MCF 10A (cell line): ENCODE data around the gene TMEM18. TPM values are rescaled to one million over a fixed set of nuclear protein-coding genes. Genes with fewer than 3 reads are reported as not detected.

ENCODE experiments used
- BruUV-seq: library from RNA; stranded (reverse); fragments of 400-500 nt; replicated peaks from 2 replicates; lab custom pipeline; 2021; lab: Mats Ljungman, UMichigan
- CTCF ChIA-PET: fragments of 300-600 bp; sonication (Branson Sonifier 250); formaldehyde crosslinking; extraction: SDS; loops from one replicate; lab custom pipeline; 2021; ENCODE audit warnings: antibody characterized with exemption, inconsistent platforms; lab: Yijun Ruan, JAX
- POLR2A ChIA-PET: fragments of 300-600, 350-650 bp; sonication (Branson Sonifier 250); formaldehyde crosslinking; extraction: SDS; loops from one replicate; lab custom pipeline; 2020; ENCODE audit warnings: antibody characterized with exemption, inconsistent platforms; lab: Yijun Ruan, JAX
- DNase-seq: peaks from one replicate; pipeline ENCODE4 v3.0.0-alpha.2; 2018; ENCODE audit not compliant: unreplicated experiment
- H3K27ac Mint-ChIP-seq: one replicate; pipeline ENCODE4 v1.8.0; 2022; ENCODE audit warnings: mild to moderate bottlenecking, low read depth, mixed read lengths; ENCODE audit not compliant: unreplicated experiment
- H3K27me3 Mint-ChIP-seq: one replicate; pipeline ENCODE4 v1.8.0; 2022; ENCODE audit warnings: mixed read lengths; ENCODE audit not compliant: insufficient read depth, unreplicated experiment
- H3K36me3 Mint-ChIP-seq: one replicate; pipeline ENCODE4 v1.8.0; 2022; ENCODE audit warnings: mild to moderate bottlenecking, moderate library complexity, mixed read lengths; ENCODE audit not compliant: insufficient read depth, unreplicated experiment
- H3K4me1 Mint-ChIP-seq: one replicate; pipeline ENCODE4 v1.8.0; 2022; ENCODE audit warnings: mixed read lengths; ENCODE audit not compliant: insufficient read depth, unreplicated experiment
- H3K4me3 Mint-ChIP-seq: one replicate; pipeline ENCODE4 v1.8.0; 2022; ENCODE audit warnings: mild to moderate bottlenecking, moderate library complexity, mixed read lengths; ENCODE audit not compliant: unreplicated experiment
- H3K9me3 Mint-ChIP-seq: one replicate; pipeline ENCODE4 v1.8.0; 2022; ENCODE audit warnings: mixed read lengths; ENCODE audit not compliant: unreplicated experiment
- intact Hi-C: fragments of 100-400 bp; cut with micrococcal nuclease; formaldehyde crosslinking; loops from 2 replicates; pipeline ENCODE4 v1.14.1; 2022
- total RNA-seq: library from RNA; stranded (reverse); gene quantifications from 2 replicates; pipeline ENCODE4 v1.2.3, GENCODE V29; 2022
- TF ChIP-seq, protein P1 (sequence below): fragments of 200-600 bp; IDR thresholded peaks from one replicate; pipeline ENCODE4 v1.8.0; 2022; ENCODE audit warnings: antibody characterized with exemption, mild to moderate bottlenecking; ENCODE audit not compliant: unreplicated experiment

Gene TMEM18
- total RNA-seq, 1 experiment from 2014 or later, result 25.1 TPM

DNA sequence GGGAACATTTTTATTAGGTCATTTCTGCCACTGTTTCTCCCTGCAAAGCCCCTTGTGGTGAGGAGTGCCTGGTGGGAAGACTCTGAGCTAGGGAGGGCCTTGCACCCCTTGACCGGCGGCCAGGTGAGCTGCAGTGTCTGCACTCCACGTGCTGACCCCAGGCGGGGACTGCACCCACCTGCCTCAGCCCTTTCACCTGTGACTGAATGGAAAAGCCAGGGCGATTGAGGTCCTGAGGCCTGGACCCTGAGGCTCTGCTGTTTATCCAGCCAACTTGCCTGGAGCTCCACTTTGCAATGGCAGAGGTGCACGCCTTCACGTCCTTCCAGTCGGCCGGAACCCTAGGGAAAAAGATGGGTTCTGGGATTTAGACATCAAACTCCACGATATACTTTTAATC lies 53.1 kb downstream of the TMEM18 start:
- TF ChIP-seq, protein P1, sequence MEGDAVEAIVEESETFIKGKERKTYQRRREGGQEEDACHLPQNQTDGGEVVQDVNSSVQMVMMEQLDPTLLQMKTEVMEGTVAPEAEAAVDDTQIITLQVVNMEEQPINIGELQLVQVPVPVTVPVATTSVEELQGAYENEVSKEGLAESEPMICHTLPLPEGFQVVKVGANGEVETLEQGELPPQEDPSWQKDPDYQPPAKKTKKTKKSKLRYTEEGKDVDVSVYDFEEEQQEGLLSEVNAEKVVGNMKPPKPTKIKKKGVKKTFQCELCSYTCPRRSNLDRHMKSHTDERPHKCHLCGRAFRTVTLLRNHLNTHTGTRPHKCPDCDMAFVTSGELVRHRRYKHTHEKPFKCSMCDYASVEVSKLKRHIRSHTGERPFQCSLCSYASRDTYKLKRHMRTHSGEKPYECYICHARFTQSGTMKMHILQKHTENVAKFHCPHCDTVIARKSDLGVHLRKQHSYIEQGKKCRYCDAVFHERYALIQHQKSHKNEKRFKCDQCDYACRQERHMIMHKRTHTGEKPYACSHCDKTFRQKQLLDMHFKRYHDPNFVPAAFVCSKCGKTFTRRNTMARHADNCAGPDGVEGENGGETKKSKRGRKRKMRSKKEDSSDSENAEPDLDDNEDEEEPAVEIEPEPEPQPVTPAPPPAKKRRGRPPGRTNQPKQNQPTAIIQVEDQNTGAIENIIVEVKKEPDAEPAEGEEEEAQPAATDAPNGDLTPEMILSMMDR, result no peak
- POLR2A ChIA-PET, result no interaction called here
- H3K4me3 Mint-ChIP-seq, result no peak overlapping the region
- CTCF ChIA-PET, result no interaction called here
- H3K27ac Mint-ChIP-seq, result no peak overlapping the region
- H3K9me3 Mint-ChIP-seq, result peaks cover 3% of the 10 kb centered on the region
- DNase-seq, result no peak
- H3K4me1 Mint-ChIP-seq, result no peaks in the 10 kb centered on the region
- no TSS peak for BruUV-seq
- H3K27me3 Mint-ChIP-seq, result no peaks in the 10 kb centered on the region
- H3K36me3 Mint-ChIP-seq, result no peaks in the 10 kb centered on the region
- intact Hi-C loops, result no loop called here

DNA sequence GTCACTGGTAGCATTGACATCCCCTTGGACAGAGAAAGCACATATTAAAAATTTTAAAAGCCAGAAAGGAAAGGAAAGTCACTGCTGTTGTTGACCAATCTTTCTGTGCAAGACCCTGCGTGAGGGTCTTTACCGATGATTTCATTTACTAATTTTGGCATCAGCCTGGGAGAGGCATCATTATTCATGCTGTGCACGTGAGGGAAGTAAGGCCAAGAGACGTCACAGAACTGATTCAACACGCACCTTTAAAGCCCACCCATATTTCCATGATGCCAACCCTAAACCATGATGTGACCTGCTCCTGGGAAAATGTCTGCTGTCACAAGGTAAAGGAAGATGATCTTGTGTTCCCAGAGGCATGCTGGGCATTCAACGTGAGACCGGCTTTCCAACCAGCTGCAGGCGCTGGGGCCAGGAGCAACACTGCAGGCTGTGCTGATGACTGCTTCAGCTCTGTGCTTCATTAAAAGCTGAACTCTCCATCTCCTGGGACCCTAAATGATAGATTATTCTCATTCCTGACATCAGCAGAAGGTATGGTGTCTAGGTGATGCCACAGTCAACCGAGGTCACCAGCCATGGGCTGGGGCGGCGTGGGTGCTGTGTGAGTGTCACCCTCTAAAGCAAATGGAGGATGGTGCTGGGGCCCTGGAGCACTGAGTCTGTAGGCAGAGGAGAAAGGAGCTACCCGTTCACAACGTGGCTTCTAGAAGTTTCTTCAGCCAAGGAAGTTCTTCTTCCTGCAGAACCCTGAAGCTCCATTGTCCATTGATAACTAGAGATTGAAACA lies 53.9 kb downstream of the TMEM18 start:
- CTCF ChIA-PET, result interaction anchor here (0.6 kb wide), 1 partner anchor 27 kb away, joined by 3 read pairs; no protein-coding TSS in a partner anchor
- no peaks in the 10 kb centered on the region for H3K27me3 Mint-ChIP-seq

DNA sequence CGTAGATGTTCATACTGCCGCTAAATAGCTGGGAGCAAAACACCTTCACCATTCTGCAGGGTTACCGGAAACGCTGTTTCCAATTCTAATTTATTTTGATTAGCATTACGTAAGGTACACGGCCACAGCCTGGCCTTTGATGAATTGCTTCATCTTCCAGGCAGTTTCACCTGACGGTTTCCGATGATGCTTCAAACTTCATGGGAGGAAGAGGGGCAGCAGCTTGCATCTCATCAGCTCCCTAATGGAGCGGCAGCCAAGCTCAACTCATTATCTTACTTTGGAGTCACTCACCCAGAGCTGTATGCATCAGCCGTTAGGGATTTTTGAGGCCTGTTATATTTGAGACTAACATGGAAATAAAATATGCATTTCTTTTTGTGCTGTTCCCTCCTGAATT lies 54.8 kb downstream of the TMEM18 start:
- ChIA-PET POLR2A (interaction anchor here (0.7 kb wide), 1 partner anchor 578 kb away, joined by 4 read pairs; no protein-coding TSS in a partner anchor), CTCF (no interaction called here)
- peaks cover 15% of the 10 kb centered on the region for H3K9me3 Mint-ChIP-seq
- no peak overlapping the region for H3K4me3 Mint-ChIP-seq
- TF ChIP-seq, protein P1, result no peak
- H3K4me1 Mint-ChIP-seq, result no peaks in the 10 kb centered on the region
- intact Hi-C loops, result no loop called here
- H3K36me3 Mint-ChIP-seq, result no peaks in the 10 kb centered on the region
- no peaks in the 10 kb centered on the region for H3K27me3 Mint-ChIP-seq
- DNase-seq, result no peak
- no TSS peak for BruUV-seq
- no peak overlapping the region for H3K27ac Mint-ChIP-seq

More for the DNA sequence above, 53.9 kb downstream of the TMEM18 start:
- TF ChIP-seq, protein P1, result no peak
- no peak for DNase-seq
- H3K4me1 Mint-ChIP-seq, result no peaks in the 10 kb centered on the region
- no peaks in the 10 kb centered on the region for H3K36me3 Mint-ChIP-seq
- H3K27ac Mint-ChIP-seq, result no peak overlapping the region
- peaks cover 8% of the 10 kb centered on the region for H3K9me3 Mint-ChIP-seq
- BruUV-seq, result no TSS peak
- intact Hi-C loops, result no loop called here
- POLR2A ChIA-PET, result interaction anchor here (0.7 kb wide), 1 partner anchor 579 kb away, joined by 4 read pairs; no protein-coding TSS in a partner anchor
- no peak overlapping the region for H3K4me3 Mint-ChIP-seq

DNA sequence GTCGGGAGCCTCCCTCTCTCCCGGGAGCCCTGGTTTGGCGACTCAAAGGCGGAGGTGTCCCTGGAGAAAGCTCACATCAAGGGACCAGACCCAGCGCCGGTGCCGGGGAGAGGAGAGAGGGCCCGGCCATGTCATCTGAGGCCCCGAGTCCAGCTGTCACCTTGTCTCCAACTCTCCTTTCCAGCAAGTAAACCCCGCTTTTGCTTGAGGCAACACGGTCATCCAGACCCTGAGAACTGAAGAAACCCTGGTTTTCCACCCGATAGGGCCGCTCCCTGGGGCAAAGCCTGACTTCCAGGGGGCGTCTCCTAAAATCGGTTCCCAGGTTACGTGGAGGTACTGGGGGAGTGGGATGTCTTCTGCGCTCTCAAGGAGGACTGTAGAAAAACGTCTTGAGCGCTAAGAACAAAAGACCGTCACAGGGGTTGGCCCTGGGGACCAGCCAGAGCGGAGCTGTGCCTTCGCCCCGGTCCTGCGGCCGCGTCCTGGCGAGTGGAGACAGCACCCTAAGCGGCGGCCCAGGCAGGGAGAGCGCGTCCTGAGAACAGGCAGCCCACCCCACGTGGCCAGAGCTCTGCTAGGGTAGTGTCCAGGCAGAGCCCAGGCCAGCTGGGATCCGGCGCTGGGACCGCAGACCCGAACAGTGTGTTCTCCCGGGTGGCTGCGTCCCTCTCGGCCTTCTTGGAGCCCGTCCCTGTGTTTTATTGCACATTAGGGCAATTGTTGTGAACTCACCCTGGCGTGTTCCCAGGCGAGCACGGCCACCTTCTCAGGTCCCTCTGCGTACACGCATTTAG lies 55.7 kb downstream of the TMEM18 start:
- Mint-ChIP-seq H3K4me3 (no peak overlapping the region), H3K27me3 (no peaks in the 10 kb centered on the region), H3K9me3 (peaks cover 15% of the 10 kb centered on the region), H3K36me3 (no peaks in the 10 kb centered on the region), H3K27ac (no peak overlapping the region), H3K4me1 (no peaks in the 10 kb centered on the region)
- TF ChIP-seq, protein P1, result no peak
- no TSS peak for BruUV-seq
- intact Hi-C loops, result no loop called here
- CTCF ChIA-PET, result interaction anchor here (0.7 to 1.6 kb wide), 2 partner anchors 14 to 17 kb away, joined by 3 read pairs; no protein-coding TSS in a partner anchor
- POLR2A ChIA-PET, result no interaction called here
- DNase-seq, result no peak
